ENCODE results near the gene ADAMTS9.

The ADAMTS9 gene

GRCh38 chr3:64650715-64651114 lies 37.1 kb downstream of the ADAMTS9 start:
- DNase-seq, result no peak

GRCh38 chr3:64650096-64650622 lies 37.6 kb downstream of the ADAMTS9 start:
- no peak for DNase-seq

GRCh38 chr3:64648927-64649906 lies 38.6 kb downstream of the ADAMTS9 start:
- no peak for DNase-seq

- DNase-seq, result no peak
Observed at GRCh38 chr3:64647825-64648224, 40.0 kb downstream of the ADAMTS9 start.

GRCh38 chr3:64645243-64645642 lies 42.6 kb downstream of the ADAMTS9 start:
- no peak for DNase-seq

- DNase-seq, result no peak
Observed at GRCh38 chr3:64644483-64644882, 43.3 kb downstream of the ADAMTS9 start.

GRCh38 chr3:64642327-64643151 lies 45.3 kb downstream of the ADAMTS9 start:
- no peak for DNase-seq

- no peak for DNase-seq
Observed at GRCh38 chr3:64638981-64639481, 48.8 kb downstream of the ADAMTS9 start.

- DNase-seq, result no peak
Observed at GRCh38 chr3:64638511-64638910, 49.3 kb downstream of the ADAMTS9 start.

GRCh38 chr3:64634417-64634816 lies 53.4 kb downstream of the ADAMTS9 start:
- no peak for DNase-seq

- DNase-seq, result no peak
Observed at GRCh38 chr3:64631951-64632350, 55.8 kb downstream of the ADAMTS9 start.

- no peak for DNase-seq
Observed at GRCh38 chr3:64627471-64628321, 60.1 kb downstream of the ADAMTS9 start.

- DNase-seq, result no peak
Observed at GRCh38 chr3:64627042-64627441, 60.8 kb downstream of the ADAMTS9 start.

GRCh38 chr3:64625381-64625780 lies 62.4 kb downstream of the ADAMTS9 start:
- no peak for DNase-seq

GRCh38 chr3:64623125-64623524 lies 64.7 kb downstream of the ADAMTS9 start:
- DNase-seq, result no peak

GRCh38 chr3:64621726-64622395 lies 65.9 kb downstream of the ADAMTS9 start:
- no peak for DNase-seq

GRCh38 chr3:64621275-64621674 lies 66.5 kb downstream of the ADAMTS9 start:
- no peak for DNase-seq

- DNase-seq, result no peak
Observed at GRCh38 chr3:64620020-64620419, 67.8 kb downstream of the ADAMTS9 start.

- DNase-seq, result no peak
Observed at GRCh38 chr3:64619216-64619615, 68.6 kb downstream of the ADAMTS9 start.

- DNase-seq, result no peak
Observed at GRCh38 chr3:64617610-64618009, 70.2 kb downstream of the ADAMTS9 start.

- no peak for DNase-seq
Observed at GRCh38 chr3:64616953-64617352, 70.8 kb downstream of the ADAMTS9 start.
